ENCODE data around the gene TUBB3. TPM values are rescaled to one million over a fixed set of nuclear protein-coding genes. Genes with fewer than 3 reads are reported as not detected.

Gene TUBB3
- total and polyA plus RNA-seq, 2 donors, result 16.1 to 28.0 TPM

GRCh38 chr16:89918453-89919347 is 4.4 kb upstream of the TUBB3 start, which contains the start of gene MC1R:
Gene MC1R (plus strand): TSS chr16:89918862. CDS start chr16:89919259, 397 bp downstream.
- no peaks in the 10 kb centered on the region for H3K36me3 ChIP-seq (ENCODE audit: insufficient read depth)
- no peak for DNase-seq (ENCODE audit: extremely low spot score)
- no peaks in the 10 kb centered on the region for H3K4me1 ChIP-seq (ENCODE audit: insufficient read depth)
- 7% methylated on average over 23 of the region's 23 CpGs for WGBS
- no peak within 1 kb of the TSS for H3K27ac ChIP-seq (ENCODE audit: low read depth)
- peak within 1 kb of the TSS; percentile 6 for H3K4me3 ChIP-seq (ENCODE audit: low read depth, low read length)

DNA sequence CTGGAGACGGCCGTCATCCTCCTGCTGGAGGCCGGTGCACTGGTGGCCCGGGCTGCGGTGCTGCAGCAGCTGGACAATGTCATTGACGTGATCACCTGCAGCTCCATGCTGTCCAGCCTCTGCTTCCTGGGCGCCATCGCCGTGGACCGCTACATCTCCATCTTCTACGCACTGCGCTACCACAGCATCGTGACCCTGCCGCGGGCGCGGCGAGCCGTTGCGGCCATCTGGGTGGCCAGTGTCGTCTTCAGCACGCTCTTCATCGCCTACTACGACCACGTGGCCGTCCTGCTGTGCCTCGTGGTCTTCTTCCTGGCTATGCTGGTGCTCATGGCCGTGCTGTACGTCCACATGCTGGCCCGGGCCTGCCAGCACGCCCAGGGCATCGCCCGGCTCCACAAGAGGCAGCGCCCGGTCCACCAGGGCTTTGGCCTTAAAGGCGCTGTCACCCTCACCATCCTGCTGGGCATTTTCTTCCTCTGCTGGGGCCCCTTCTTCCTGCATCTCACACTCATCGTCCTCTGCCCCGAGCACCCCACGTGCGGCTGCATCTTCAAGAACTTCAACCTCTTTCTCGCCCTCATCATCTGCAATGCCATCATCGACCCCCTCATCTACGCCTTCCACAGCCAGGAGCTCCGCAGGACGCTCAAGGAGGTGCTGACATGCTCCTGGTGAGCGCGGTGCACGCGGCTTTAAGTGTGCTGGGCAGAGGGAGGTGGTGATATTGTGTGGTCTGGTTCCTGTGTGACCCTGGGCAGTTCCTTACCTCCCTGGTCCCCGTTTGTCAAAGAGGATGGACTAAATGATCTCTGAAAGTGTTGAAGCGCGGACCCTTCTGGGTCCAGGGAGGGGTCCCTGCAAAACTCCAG is 3.4 kb upstream of the TUBB3 start:
- Histone ChIP-seq H3K27ac (ENCODE audit: low read depth) (no peak overlapping the region), H3K4me3 (ENCODE audit: low read depth, low read length) (no peak overlapping the region), H3K4me1 (ENCODE audit: insufficient read depth) (no peaks in the 10 kb centered on the region), H3K36me3 (ENCODE audit: insufficient read depth) (no peaks in the 10 kb centered on the region)
- DNase-seq (ENCODE audit: extremely low spot score), result no peak
- 90% methylated on average over 52 of the region's 52 CpGs for WGBS

DNA sequence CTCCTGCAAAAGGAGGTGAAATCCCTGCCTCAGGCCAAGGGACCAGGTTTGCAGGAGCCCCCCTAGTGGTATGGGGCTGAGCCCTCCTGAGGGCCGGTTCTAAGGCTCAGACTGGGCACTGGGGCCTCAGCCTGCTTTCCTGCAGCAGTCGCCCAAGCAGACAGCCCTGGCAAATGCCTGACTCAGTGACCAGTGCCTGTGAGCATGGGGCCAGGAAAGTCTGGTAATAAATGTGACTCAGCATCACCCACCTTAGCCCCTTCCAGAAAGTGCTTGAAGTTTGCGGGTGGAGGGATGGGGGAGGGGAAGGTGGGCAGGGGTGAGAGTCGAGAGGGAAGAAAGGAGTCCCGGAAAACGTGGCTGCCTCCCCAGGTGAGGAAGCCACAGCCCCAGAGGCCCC is 2.4 kb upstream of the TUBB3 start:
- Histone ChIP-seq H3K4me1 (ENCODE audit: insufficient read depth) (no peaks in the 10 kb centered on the region), H3K27ac (ENCODE audit: low read depth) (no peak overlapping the region), H3K4me3 (ENCODE audit: low read depth, low read length) (no peak overlapping the region), H3K36me3 (ENCODE audit: insufficient read depth) (no peaks in the 10 kb centered on the region)
- 45% methylated on average over 6 of the region's 6 CpGs for WGBS
- no peak for DNase-seq (ENCODE audit: extremely low spot score)

DNA sequence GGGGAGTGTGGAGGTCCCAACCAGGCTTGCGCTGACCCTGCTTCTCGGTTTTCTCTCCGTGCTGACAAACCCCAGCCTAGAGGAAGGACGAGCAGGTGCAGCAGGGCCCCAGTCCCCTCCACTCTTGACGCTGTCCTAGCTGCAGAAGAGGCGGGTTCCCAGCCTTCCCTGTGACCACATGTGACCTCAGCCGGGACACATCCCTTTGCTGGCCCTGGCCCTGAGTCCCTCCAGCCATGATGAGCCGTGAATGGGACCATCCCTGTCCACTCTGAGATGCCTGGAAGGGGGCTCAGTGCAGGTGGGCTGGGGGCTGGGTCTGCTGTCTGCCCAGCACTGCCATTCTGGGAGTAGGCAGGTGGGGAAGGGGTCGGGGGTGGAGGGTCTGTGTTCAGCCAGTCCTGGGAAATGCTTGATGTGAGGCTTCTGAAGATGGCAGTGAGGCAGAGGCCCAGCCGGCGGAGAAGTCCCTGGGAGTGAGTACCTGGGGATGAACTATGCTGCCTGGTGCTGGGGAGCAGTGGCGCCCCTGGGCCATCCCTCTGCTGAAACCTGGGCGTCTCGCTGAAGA is 1.9 kb upstream of the TUBB3 start:
- Histone ChIP-seq H3K27ac (ENCODE audit: low read depth) (no peak overlapping the region), H3K36me3 (ENCODE audit: insufficient read depth) (no peaks in the 10 kb centered on the region), H3K4me3 (ENCODE audit: low read depth, low read length) (no peak overlapping the region), H3K4me1 (ENCODE audit: insufficient read depth) (no peaks in the 10 kb centered on the region)
- 43% methylated on average over 14 of the region's 14 CpGs for WGBS
- DNase-seq (ENCODE audit: extremely low spot score), result no peak

DNA sequence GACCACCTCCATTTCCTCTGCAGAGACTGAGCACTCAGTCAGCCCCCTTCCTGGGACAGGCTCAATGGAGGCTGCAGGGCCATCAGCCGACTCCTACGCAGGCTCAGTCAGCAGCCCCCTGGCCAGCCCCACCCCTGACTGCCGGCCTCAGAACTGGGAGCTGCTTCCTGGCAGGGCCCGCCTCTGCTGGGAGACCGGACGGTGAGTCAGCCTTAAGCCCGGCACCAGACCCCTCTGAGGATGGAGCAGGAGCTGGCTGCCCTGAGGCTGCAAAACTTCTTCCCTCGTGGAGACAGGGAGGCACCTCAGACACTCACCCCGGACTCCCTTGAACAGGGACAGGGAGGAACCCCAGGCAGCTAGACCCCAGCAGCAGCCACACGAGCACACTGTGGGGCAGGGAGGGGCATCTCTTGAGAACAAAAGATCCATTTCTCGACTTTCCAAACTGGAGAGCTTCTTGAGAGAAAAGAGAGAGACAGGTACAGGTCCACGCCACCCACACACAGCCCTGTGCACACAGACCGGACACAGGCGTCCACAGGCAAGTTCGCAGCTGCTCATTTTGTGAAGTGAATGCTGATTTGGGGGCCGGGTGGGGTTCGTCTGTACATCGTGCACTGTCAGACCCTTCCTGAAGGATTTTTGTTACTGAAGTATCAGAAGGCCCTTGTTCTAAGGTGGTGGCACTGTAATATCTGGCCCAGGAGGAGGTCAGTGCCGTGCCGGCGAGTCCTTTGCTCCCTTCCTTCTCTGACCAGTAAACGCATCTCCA is 1.3 kb upstream of the TUBB3 start:
- WGBS, result 4% methylated on average over 22 of the region's 22 CpGs
- peak overlapping the region; percentile 82 for H3K27ac ChIP-seq (ENCODE audit: low read depth)
- no peak for DNase-seq (ENCODE audit: extremely low spot score)
- H3K4me3 ChIP-seq (ENCODE audit: low read depth, low read length), result peak overlapping the region; percentile 53
- H3K4me1 ChIP-seq (ENCODE audit: insufficient read depth), result no peaks in the 10 kb centered on the region
- H3K36me3 ChIP-seq (ENCODE audit: insufficient read depth), result no peaks in the 10 kb centered on the region

DNA sequence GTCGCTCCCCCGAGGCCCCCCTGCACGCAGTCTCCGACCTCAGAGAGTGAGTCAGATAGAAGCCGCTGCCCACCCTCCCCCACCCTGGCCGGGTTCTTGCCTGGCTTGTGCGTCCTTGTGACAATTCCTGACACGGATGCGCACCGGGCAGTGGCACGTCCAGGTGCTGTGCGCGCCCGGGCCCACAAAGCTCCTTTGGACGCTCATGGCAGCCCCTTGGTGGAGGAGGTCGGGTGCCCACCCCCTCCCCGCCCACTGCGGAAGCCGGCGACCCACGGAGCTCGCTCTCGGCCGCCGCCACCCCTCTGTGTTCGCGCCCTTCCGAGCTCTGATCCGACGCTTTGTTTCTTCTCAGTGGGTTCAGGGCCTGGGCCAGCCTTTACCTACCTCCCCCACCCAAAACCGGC is 662 bp upstream of the TUBB3 start:
- no peak for DNase-seq (ENCODE audit: extremely low spot score)
- under 1% methylated on average over 31 of the region's 31 CpGs for whole genome bisulfite sequencing
- H3K36me3 ChIP-seq (ENCODE audit: insufficient read depth), result no peaks in the 10 kb centered on the region
- peak overlapping the region; percentile 82 for H3K27ac ChIP-seq (ENCODE audit: low read depth)
- no peaks in the 10 kb centered on the region for H3K4me1 ChIP-seq (ENCODE audit: insufficient read depth)
- H3K4me3 ChIP-seq (ENCODE audit: low read depth, low read length), result peak overlapping the region; percentile 53

DNA sequence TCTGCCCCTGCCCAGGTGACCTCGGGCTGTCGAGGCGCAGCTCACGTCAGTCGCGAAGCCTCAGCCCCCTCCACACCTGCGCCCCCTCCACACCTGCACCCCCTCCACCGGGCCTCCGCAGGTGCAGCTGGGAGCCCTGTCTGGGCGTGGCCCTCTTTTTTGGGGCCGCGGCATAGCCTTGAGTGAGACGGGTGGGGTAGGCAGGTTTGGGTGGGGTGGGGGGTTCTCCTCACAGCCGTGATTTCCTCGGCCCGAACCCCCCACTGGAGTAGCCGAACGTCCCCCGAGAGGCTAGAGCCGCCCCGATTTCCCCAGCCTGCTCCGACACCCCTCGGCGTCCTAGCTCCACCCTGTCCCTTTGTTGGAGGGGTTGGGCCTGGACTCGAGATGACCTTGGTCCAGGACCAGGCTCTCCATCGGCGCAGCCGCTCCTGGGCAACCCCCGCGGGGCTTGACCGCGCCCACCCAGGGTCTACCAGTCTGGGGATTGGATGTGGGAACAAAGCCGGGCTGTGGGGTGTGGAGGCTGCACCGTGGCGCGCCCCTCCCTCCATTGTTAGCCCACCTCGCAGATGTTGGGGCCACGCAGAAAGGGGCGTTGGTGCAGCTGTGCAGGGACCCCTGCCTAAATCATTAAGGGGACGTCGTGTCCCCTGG is 626 bp downstream of the TUBB3 start:
- Histone ChIP-seq H3K36me3 (ENCODE audit: insufficient read depth) (no peaks in the 10 kb centered on the region), H3K4me1 (ENCODE audit: insufficient read depth) (no peaks in the 10 kb centered on the region), H3K27ac (ENCODE audit: low read depth) (no peak overlapping the region), H3K4me3 (ENCODE audit: low read depth, low read length) (peak overlapping the region; percentile 53)
- no peak for DNase-seq (ENCODE audit: extremely low spot score)
- 2% methylated on average over 41 of the region's 41 CpGs for WGBS

DNA sequence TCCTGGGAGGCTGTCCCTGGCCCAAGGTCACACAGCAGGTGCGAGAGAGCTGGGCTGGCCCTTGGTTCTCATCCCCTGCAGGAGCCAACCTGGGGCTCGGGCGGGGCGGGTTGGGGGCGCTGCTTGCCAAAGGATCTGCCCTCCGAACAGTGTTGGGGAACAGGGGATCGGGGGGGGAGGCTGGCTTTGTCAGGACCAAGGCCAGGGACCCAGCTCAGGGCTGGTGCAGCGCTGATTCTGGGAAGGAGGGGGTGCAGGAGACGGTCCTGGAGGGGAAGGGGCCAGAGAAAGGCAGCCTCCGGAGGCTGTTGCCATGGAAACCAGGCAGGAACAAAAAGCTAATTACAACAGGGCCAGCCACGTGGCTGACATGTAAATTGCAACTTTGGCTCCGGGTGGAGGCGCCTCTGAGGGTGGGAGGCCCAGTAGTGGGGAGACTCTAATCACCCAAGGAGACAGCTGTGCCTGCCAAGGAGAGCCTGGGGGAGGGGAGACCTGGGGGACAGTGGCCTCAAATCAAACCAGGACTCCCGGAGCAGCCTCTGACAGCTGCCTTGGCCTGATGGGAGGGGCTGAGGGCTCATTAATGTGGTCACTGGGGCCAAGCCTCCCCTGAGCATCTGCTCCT is 1.3 kb downstream of the TUBB3 start:
- Histone ChIP-seq H3K36me3 (ENCODE audit: insufficient read depth) (no peaks in the 10 kb centered on the region), H3K4me3 (ENCODE audit: low read depth, low read length) (no peak overlapping the region), H3K27ac (ENCODE audit: low read depth) (no peak overlapping the region), H3K4me1 (ENCODE audit: insufficient read depth) (no peaks in the 10 kb centered on the region)
- WGBS, result 6% methylated on average over 14 of the region's 14 CpGs
- DNase-seq (ENCODE audit: extremely low spot score), result no peak

- Histone ChIP-seq H3K4me1 (ENCODE audit: insufficient read depth) (no peaks in the 10 kb centered on the region), H3K36me3 (ENCODE audit: insufficient read depth) (no peaks in the 10 kb centered on the region), H3K4me3 (ENCODE audit: low read depth, low read length) (no peak overlapping the region), H3K27ac (ENCODE audit: low read depth) (no peak overlapping the region)
- 26% methylated on average over 4 of the region's 4 CpGs for WGBS
- no peak for DNase-seq (ENCODE audit: extremely low spot score)
These were observed 1.8 kb downstream of the TUBB3 start for GRCh38 chr16:89924925-89925307.

DNA sequence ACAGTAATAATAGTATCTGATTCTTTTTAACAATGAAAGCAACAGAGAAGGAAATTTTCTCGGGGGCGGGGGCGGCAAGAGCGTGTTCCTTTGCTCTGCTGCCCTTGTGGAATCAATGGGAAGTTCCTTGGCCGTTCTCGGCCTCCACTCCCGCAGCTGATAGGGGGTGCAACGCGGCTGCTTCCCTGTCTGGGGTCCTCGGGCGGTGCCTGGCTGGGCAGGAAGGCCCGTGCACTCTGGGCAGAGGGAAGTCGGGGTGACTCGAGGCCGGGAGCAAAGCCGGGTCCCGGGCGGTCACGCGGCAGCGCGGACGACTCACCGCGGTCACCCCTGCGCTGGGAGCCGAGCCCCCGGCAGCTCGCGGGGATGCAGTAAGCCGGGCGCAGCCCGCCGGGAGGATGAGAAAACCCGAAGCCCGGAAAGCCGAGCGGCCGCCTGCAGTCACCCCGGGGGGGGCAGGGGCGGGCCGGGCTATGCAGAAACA is 2.5 kb downstream of the TUBB3 start:
- no peaks in the 10 kb centered on the region for H3K4me1 ChIP-seq (ENCODE audit: insufficient read depth)
- 1% methylated on average over 42 of the region's 42 CpGs for WGBS

DNA sequence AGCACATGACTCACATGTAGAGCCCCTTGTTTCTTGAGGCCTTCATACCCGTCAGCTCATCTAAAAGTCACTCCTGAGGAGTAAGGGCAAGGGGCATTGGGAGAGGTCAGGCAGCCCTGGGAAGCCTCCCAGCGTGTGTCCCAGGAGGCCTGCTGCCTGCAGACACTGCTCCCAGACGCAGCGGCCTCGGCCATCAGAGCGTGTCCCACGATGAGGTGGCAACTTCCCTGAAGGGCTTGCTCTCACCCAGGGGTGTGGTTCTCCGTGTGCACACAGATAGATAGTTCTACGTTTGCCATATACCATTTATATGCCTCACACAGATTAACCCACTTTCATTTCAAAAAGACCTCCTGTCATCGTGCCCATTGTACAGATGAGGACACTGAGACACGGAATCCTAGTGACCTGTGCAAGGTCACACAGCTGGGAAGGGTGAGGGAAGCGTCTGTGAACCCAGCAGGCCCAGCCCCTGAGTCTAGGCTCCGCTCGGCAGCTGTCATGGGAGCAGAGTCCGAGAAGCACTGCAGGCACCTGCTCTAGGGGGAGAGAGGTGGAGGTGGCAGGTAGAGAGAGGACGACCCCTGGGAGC is 8.3 kb downstream of the TUBB3 start:
- H3K27ac ChIP-seq (ENCODE audit: low read depth), result no peak overlapping the region
- no peak for DNase-seq (ENCODE audit: extremely low spot score)
- no peak overlapping the region for H3K4me3 ChIP-seq (ENCODE audit: low read depth, low read length)
- no peaks in the 10 kb centered on the region for H3K36me3 ChIP-seq (ENCODE audit: insufficient read depth)
- 89% methylated on average over 16 of the region's 16 CpGs for WGBS
- H3K4me1 ChIP-seq (ENCODE audit: insufficient read depth), result no peaks in the 10 kb centered on the region

More for the DNA sequence above, 2.5 kb downstream of the TUBB3 start:
- DNase-seq (ENCODE audit: extremely low spot score), result no peak
- no peak overlapping the region for H3K27ac ChIP-seq (ENCODE audit: low read depth)
- H3K4me3 ChIP-seq (ENCODE audit: low read depth, low read length), result peak overlapping the region; percentile 6
- no peaks in the 10 kb centered on the region for H3K36me3 ChIP-seq (ENCODE audit: insufficient read depth)

DNA sequence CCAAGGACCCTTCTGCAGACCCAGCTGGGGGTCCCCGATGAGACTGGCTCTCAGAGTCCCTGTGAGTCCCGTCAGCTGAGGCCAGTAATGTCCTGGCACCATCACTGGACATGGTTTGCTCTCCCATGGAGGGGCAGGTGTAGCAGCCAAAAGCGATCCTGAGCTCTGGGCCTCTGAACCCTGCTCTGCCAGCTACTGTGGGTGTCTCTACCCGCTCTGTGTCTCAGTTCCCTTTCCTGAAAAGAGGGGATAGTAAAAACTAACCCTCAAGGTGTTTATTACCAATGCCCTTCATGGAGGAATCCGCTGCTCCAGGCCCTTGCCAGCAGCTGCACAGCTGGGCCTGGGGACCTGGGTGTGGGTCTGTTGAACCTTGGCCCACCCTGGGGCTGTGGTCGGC is 8.8 kb downstream of the TUBB3 start:
- H3K4me3 ChIP-seq (ENCODE audit: low read depth, low read length), result no peak overlapping the region
- DNase-seq (ENCODE audit: extremely low spot score), result no peak
- H3K4me1 ChIP-seq (ENCODE audit: insufficient read depth), result no peaks in the 10 kb centered on the region
- 95% methylated on average over 6 of the region's 6 CpGs for WGBS
- no peak overlapping the region for H3K27ac ChIP-seq (ENCODE audit: low read depth)
- H3K36me3 ChIP-seq (ENCODE audit: insufficient read depth), result no peaks in the 10 kb centered on the region

Measured in urinary bladder (tissue), 4 donors.